Measurements from ENCODE around the gene RPP40. TPM values are rescaled to one million over a fixed set of nuclear protein-coding genes. Genes with fewer than 3 reads are reported as not detected.

Gene RPP40
- total RNA-seq, 1 donor from 2014 or later, result 9.6 TPM

DNA sequence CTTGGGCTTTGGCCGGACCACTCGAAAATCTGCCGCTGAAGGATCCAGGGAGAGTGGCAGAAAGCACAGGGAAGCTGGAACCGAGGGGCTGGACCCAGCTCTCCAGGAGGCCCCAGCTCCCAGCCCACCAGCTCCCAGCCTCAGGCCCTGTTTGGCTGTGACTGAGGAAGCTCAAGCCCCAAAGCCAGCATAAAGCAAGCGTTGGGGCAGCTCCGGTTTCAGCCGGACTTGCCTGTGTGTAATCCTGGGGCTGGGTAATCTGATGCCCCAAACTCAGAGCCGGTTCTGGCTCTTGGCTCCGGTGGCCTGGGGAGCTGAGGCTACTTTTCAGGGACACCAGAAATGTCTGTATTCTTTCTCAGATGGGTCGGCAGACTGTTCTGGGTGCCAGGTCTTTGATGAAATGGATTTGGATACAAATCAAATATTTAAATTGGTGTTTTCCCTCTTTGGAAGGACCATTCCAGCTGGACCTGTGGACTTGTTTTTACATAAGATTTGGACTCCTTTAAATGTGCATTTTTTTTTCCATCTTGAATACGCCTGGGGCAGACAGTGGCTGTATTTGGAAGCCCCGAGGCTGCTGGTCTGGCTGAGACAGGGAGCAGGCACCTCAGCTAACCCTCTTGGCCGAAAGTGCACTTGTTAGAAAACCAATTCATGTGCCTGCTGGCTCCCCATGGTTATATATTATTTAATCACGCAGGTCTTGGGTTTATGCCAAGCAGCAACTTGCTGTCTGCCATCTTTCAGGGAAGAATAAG lies 29.7 kb downstream of the RPP40 start:
- TF ChIP-seq, protein P1, sequence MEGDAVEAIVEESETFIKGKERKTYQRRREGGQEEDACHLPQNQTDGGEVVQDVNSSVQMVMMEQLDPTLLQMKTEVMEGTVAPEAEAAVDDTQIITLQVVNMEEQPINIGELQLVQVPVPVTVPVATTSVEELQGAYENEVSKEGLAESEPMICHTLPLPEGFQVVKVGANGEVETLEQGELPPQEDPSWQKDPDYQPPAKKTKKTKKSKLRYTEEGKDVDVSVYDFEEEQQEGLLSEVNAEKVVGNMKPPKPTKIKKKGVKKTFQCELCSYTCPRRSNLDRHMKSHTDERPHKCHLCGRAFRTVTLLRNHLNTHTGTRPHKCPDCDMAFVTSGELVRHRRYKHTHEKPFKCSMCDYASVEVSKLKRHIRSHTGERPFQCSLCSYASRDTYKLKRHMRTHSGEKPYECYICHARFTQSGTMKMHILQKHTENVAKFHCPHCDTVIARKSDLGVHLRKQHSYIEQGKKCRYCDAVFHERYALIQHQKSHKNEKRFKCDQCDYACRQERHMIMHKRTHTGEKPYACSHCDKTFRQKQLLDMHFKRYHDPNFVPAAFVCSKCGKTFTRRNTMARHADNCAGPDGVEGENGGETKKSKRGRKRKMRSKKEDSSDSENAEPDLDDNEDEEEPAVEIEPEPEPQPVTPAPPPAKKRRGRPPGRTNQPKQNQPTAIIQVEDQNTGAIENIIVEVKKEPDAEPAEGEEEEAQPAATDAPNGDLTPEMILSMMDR (IDR thresholded peaks at IDR 0.05; ENCODE audit: unreplicated experiment), result no peak
- H3K9me3 Mint-ChIP-seq (ENCODE audit: unreplicated experiment), result no peaks in the 10 kb centered on the region
- peak; percentile 11 for DNase-seq (ENCODE audit: low spot score)
- peaks cover 9% of the 10 kb centered on the region for H3K27me3 Mint-ChIP-seq (ENCODE audit: unreplicated experiment)
- H3K4me3 Mint-ChIP-seq (ENCODE audit: unreplicated experiment), result no peak overlapping the region
- no peaks in the 10 kb centered on the region for H3K36me3 Mint-ChIP-seq (ENCODE audit: low read depth, unreplicated experiment)
- H3K27ac Mint-ChIP-seq (ENCODE audit: unreplicated experiment), result no peak overlapping the region
- H3K4me1 Mint-ChIP-seq (ENCODE audit: unreplicated experiment), result no peaks in the 10 kb centered on the region

DNA sequence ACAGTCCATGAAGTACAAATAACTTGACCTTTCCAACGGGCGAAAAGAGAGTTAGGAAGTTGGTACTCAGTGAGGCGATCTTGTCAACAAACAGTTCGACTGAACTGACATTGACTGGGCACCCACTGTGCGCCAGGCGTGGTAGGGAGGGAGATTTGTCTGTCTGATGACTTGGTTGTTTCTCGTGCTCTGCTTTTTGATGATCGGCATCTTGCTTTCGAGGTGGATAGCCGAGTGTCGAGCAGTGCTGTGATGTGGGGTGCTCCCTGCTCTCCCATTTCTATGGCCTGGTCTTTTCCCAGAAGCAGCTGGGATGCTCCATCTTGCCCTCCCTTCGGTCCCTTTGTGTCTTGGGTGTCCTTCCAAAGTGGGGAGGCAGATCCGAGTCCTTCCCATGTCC lies 30.4 kb downstream of the RPP40 start:
- Mint-ChIP-seq H3K4me1 (ENCODE audit: unreplicated experiment) (no peaks in the 10 kb centered on the region), H3K9me3 (ENCODE audit: unreplicated experiment) (no peaks in the 10 kb centered on the region), H3K27me3 (ENCODE audit: unreplicated experiment) (peaks cover 9% of the 10 kb centered on the region), H3K27ac (ENCODE audit: unreplicated experiment) (no peak overlapping the region), H3K36me3 (ENCODE audit: low read depth, unreplicated experiment) (no peaks in the 10 kb centered on the region), H3K4me3 (ENCODE audit: unreplicated experiment) (no peak overlapping the region)
- DNase-seq (ENCODE audit: low spot score), result no peak
- TF ChIP-seq, protein P1 (IDR thresholded peaks at IDR 0.05; ENCODE audit: unreplicated experiment), result no peak

DNA sequence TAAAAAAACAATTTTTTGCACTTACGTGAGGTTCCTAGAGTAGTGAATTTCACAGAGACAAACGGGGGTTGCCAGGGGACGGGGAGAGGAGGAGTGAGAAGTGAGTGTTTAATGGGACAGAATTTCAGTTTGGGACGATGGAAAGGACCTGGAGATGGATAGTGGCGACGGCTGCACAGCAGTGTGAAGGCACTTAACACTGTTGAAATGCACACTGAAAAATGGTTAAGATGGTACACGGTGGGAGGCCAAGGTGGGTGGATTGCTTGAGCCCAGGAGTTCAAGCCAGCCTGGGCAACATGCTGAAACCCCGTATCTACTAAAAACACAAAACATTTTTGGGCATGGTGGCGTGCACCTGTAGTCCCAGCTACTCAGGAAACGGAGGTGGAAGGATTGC lies 31.4 kb downstream of the RPP40 start:
- H3K36me3 Mint-ChIP-seq (ENCODE audit: low read depth, unreplicated experiment), result no peaks in the 10 kb centered on the region
- no peaks in the 10 kb centered on the region for H3K9me3 Mint-ChIP-seq (ENCODE audit: unreplicated experiment)
- no peak overlapping the region for H3K27ac Mint-ChIP-seq (ENCODE audit: unreplicated experiment)
- TF ChIP-seq, protein P1 (IDR thresholded peaks at IDR 0.05; ENCODE audit: unreplicated experiment), result no peak
- H3K27me3 Mint-ChIP-seq (ENCODE audit: unreplicated experiment), result peaks cover 9% of the 10 kb centered on the region
- no peak for DNase-seq (ENCODE audit: low spot score)
- H3K4me3 Mint-ChIP-seq (ENCODE audit: unreplicated experiment), result no peak overlapping the region
- no peaks in the 10 kb centered on the region for H3K4me1 Mint-ChIP-seq (ENCODE audit: unreplicated experiment)

DNA sequence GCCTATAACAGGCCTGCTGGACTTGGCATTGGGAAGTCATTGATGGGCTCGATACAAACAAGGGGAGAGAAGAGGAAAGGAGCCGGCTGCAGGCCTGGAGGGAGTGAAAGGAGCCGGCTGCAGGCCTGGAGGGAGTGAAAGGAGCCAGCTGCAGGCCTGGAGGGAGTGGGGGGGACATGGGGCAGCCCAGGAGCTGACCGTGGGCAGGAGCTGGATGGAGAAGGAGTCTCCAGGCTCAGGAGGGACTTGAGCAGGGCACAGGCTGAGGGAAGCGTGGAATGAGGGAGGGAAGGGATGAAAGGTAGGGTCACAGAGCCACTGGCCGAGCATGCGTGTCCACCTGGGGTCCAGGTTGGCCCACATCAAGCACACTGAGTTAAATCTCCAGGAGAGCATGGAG lies 32.0 kb downstream of the RPP40 start:
- Mint-ChIP-seq H3K27me3 (ENCODE audit: unreplicated experiment) (peaks cover 9% of the 10 kb centered on the region), H3K36me3 (ENCODE audit: low read depth, unreplicated experiment) (no peaks in the 10 kb centered on the region), H3K4me3 (ENCODE audit: unreplicated experiment) (no peak overlapping the region), H3K27ac (ENCODE audit: unreplicated experiment) (no peak overlapping the region), H3K9me3 (ENCODE audit: unreplicated experiment) (no peaks in the 10 kb centered on the region), H3K4me1 (ENCODE audit: unreplicated experiment) (no peaks in the 10 kb centered on the region)
- TF ChIP-seq, protein P1 (IDR thresholded peaks at IDR 0.05; ENCODE audit: unreplicated experiment), result no peak
- no peak for DNase-seq (ENCODE audit: low spot score)

DNA sequence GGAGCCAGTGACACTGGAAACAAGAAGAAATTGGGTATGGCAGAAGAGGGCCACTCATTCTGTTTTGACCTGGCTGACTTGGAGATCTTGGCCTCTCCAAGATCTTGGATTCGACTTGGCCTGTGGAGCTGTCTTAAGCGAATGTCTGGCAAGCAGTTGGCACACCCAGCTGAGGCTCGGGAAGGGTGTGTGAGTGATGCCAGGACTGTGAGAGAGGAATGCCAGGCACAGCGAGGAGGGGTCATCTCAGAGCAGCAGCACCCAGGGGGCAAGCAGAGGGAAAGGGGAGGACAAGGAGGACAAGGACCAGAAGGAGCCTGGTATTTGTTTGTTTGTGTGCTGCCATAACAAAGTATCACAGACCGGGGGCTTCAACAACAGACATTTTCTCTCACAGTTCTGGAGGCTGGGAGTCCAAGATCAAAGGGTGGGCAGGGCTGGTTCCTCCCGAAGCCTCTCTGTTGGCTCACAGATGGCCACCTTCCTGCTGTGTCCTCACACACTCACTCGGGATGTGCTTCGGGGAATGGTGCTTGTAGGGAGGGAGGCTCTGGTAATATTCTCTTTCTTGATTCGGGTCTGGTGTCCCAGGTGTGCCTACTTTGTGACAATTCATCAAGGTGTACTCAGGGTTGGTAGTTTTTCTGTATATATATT lies 33.0 kb downstream of the RPP40 start:
- Mint-ChIP-seq H3K27me3 (ENCODE audit: unreplicated experiment) (peaks cover 9% of the 10 kb centered on the region), H3K4me1 (ENCODE audit: unreplicated experiment) (no peaks in the 10 kb centered on the region), H3K9me3 (ENCODE audit: unreplicated experiment) (no peaks in the 10 kb centered on the region), H3K36me3 (ENCODE audit: low read depth, unreplicated experiment) (no peaks in the 10 kb centered on the region), H3K4me3 (ENCODE audit: unreplicated experiment) (no peak overlapping the region), H3K27ac (ENCODE audit: unreplicated experiment) (no peak overlapping the region)
- DNase-seq (ENCODE audit: low spot score), result no peak
- TF ChIP-seq, protein P1 (IDR thresholded peaks at IDR 0.05; ENCODE audit: unreplicated experiment), result no peak
